Activated T-helper 2 cell treated with anti-CD3 and anti-CD28 coated beads, Interferon-gamma antibody, Interleukin-2, Interleukin-4, amounts not matched to agents 10 μg/mL and 5 μg/mL and 100 μg/mL, durations not matched to agents 14 hours and 24 hours and 36 hours (primary cell): ENCODE results near the gene MYH9. TPM values are rescaled to one million over a fixed set of nuclear protein-coding genes. Genes with fewer than 3 reads are reported as not detected.

Experiments used
- DNase-seq: peaks from one replicate; pipeline ENCODE4 v3.0.0; 2021; ENCODE audit warnings: low spot score
- H3K27ac Mint-ChIP-seq: one replicate; pipeline ENCODE4 v1.8.0; 2021; ENCODE audit warnings: mixed read lengths
- H3K27me3 Mint-ChIP-seq: one replicate; pipeline ENCODE4 v1.8.0; 2021; ENCODE audit warnings: low read depth, mixed read lengths
- H3K36me3 Mint-ChIP-seq: one replicate; pipeline ENCODE4 v1.8.0; 2021; ENCODE audit warnings: low read depth, mixed read lengths
- H3K4me1 Mint-ChIP-seq: one replicate; pipeline ENCODE4 v1.8.0; 2021; ENCODE audit warnings: low read depth, mixed read lengths
- H3K4me3 Mint-ChIP-seq: one replicate; pipeline ENCODE4 v1.8.0; 2021; ENCODE audit warnings: low read depth, mild to moderate bottlenecking, moderate library complexity, mixed read lengths
- H3K9me3 Mint-ChIP-seq: one replicate; pipeline ENCODE4 v1.8.0; 2021; ENCODE audit warnings: mixed read lengths
- intact Hi-C: fragments of 100-400 bp; cut with micrococcal nuclease; formaldehyde crosslinking; loops from one replicate; pipeline ENCODE4 v1.15.1; 2023
- total RNA-seq: library from RNA; stranded (reverse); gene quantifications from 2 replicates; pipeline ENCODE4 v1.2.3, GENCODE V29; 2022

MYH9 gene
- total RNA-seq, 1 donor from 2014 or later, result 619 TPM

- H3K4me1 Mint-ChIP-seq, result peaks cover 88% of the 10 kb centered on the region
- H3K27ac Mint-ChIP-seq, result peak overlapping the region; percentile 99
- no peaks in the 10 kb centered on the region for H3K9me3 Mint-ChIP-seq
- peak; percentile 80 for DNase-seq
- H3K4me3 Mint-ChIP-seq, result peak overlapping the region; percentile 90
- H3K36me3 Mint-ChIP-seq, result peaks cover 98% of the 10 kb centered on the region
- H3K27me3 Mint-ChIP-seq, result no peaks in the 10 kb centered on the region
- intact Hi-C loops, result loop anchor here (1.0 to 5.0 kb wide), 3 partner anchors 8 to 121 kb away; no protein-coding TSS in a partner anchor
Measured at GRCh38 chr22:36331306-36331911, 56.4 kb downstream of the MYH9 start.

DNA sequence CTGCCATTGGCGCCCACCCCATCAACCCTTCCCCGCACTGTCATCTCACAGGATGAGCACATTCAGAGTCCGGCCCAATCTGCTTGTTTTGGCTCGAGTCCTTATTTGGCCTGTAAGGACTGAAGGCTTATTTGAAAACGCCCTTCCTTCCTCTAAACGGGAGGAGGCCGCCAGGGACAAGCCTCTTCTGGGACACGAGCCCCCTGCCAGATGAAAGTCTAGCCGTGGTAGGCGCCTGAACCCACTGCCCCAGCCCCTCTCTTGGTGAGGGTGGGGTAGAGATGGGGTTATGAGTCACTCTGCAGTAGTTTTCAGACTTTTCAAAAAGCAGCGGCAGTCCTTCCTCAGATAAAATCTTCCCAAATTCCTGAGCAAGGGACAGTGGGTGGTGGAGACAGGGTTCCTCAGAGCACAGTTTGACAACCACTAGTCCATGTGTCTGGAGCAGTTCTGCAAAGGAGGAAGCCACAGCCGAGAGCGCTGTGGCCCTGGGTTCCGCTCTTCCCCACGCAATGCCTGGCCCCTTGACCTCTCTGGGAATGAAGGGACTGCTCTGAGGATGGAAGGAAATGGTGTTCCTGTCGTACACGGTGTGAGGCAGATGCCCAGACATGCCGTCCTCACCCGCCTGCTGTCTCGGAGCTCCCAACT, 57.0 kb downstream of the MYH9 start:
- Mint-ChIP-seq H3K4me3 (peak overlapping the region; percentile 90), H3K9me3 (no peaks in the 10 kb centered on the region), H3K36me3 (peaks cover 98% of the 10 kb centered on the region), H3K4me1 (peaks cover 83% of the 10 kb centered on the region), H3K27ac (peak overlapping the region; percentile 99), H3K27me3 (no peaks in the 10 kb centered on the region)
- intact Hi-C loops, result loop anchor here (1.0 to 5.0 kb wide), 3 partner anchors 9 to 122 kb away; no protein-coding TSS in a partner anchor
- no peak for DNase-seq

DNA sequence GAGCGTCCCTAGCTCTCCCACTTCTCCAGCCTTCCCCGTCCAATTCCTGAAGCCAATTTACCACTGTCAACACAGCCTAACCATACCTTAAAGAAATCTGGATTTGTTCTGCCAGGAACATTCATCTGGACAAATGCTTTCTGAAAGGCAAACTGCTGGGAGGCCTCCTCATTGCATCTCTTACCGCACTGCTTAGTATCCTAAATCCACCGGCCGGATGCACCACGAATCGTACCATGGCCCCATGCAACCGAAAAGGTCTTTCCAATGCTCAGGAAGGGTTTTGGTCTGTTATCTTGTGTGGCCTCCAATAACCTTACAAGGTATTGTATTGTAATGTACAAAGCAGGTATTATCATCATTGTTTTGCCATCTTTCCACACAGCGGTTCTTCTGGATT, 57.6 kb downstream of the MYH9 start:
- Mint-ChIP-seq H3K9me3 (no peaks in the 10 kb centered on the region), H3K36me3 (peaks cover 98% of the 10 kb centered on the region), H3K27me3 (no peaks in the 10 kb centered on the region), H3K27ac (peak overlapping the region; percentile 99), H3K4me1 (peaks cover 79% of the 10 kb centered on the region), H3K4me3 (peak overlapping the region; percentile 90)
- DNase-seq, result no peak
- intact Hi-C loops, result loop anchor here (5.0 kb wide), 1 partner anchor 122 kb away; no protein-coding TSS in a partner anchor

GRCh38 chr22:36329254-36330078, 58.3 kb downstream of the MYH9 start:
- peak overlapping the region; percentile 99 for H3K27ac Mint-ChIP-seq
- peak; percentile 64 for DNase-seq
- H3K4me1 Mint-ChIP-seq, result peaks cover 72% of the 10 kb centered on the region
- no peaks in the 10 kb centered on the region for H3K9me3 Mint-ChIP-seq
- intact Hi-C loops, result loop anchor here (5.0 kb wide), 1 partner anchor 123 kb away; no protein-coding TSS in a partner anchor
- H3K36me3 Mint-ChIP-seq, result peaks cover 98% of the 10 kb centered on the region
- peak overlapping the region; percentile 90 for H3K4me3 Mint-ChIP-seq
- no peaks in the 10 kb centered on the region for H3K27me3 Mint-ChIP-seq

- Mint-ChIP-seq H3K36me3 (peaks cover 95% of the 10 kb centered on the region), H3K4me3 (peak overlapping the region; percentile 90), H3K4me1 (peaks cover 65% of the 10 kb centered on the region), H3K27ac (peak overlapping the region; percentile 99), H3K27me3 (no peaks in the 10 kb centered on the region), H3K9me3 (no peaks in the 10 kb centered on the region)
- intact Hi-C loops, result no loop called here
- no peak for DNase-seq
Measured at GRCh38 chr22:36328635-36329253, 59.0 kb downstream of the MYH9 start.

GRCh38 chr22:36327922-36328551, 59.7 kb downstream of the MYH9 start:
- H3K27me3 Mint-ChIP-seq, result no peaks in the 10 kb centered on the region
- no peaks in the 10 kb centered on the region for H3K9me3 Mint-ChIP-seq
- intact Hi-C loops, result no loop called here
- H3K4me1 Mint-ChIP-seq, result peaks cover 58% of the 10 kb centered on the region
- peak overlapping the region; percentile 90 for H3K4me3 Mint-ChIP-seq
- H3K36me3 Mint-ChIP-seq, result peaks cover 92% of the 10 kb centered on the region
- DNase-seq, result no peak
- peak overlapping the region; percentile 99 for H3K27ac Mint-ChIP-seq

DNA sequence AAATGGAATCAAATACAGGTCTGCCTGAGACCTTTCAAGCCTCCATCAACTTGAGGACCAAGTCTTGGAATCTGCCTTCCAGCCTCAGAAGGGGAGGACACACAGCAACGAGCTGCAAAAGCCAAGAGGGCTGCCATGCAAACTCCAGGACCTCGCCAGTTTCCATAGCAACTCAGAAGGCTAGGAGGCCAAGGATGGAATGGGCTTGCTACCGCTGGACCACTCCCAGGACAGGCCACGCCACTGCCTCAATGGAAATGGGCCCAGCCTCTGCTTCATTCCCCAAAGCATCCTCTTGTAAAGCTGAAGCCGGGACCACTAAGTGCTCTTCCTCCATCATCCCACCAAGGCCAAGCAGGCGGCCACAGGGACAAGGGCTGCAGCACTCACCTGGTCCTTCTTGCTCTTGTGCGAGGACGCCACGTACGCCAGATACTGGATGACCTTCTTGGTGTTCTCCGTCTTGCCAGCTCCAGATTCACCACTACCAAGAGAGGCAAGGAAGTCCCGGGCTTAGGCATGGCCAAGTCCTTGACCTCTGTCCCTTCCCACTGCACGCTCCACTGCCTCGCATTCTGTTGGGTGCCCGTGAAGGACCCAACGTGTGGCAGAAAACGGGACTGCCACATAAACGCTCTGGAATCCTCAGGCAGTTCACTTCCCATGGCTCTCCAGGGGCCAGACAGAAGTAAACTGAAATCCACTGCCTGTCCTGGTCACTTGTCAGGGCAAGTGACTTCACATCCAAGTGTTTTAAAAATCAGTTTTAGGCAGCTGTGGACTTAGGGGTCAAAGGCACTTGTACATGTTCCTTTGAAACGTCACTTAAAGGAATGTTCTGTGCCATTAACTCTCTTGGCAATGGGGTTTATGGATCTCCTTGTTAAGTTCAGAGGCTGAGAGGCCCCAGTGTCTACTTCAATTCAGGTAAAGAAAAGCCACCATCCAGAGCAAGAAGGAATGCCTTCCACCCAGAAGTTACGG, 61.3 kb downstream of the MYH9 start:
- Mint-ChIP-seq H3K9me3 (no peaks in the 10 kb centered on the region), H3K27ac (peak overlapping the region; percentile 99), H3K4me3 (no peak overlapping the region), H3K36me3 (peaks cover 90% of the 10 kb centered on the region), H3K4me1 (peaks cover 43% of the 10 kb centered on the region), H3K27me3 (no peaks in the 10 kb centered on the region)
- no peak for DNase-seq
- intact Hi-C loops, result no loop called here

DNA sequence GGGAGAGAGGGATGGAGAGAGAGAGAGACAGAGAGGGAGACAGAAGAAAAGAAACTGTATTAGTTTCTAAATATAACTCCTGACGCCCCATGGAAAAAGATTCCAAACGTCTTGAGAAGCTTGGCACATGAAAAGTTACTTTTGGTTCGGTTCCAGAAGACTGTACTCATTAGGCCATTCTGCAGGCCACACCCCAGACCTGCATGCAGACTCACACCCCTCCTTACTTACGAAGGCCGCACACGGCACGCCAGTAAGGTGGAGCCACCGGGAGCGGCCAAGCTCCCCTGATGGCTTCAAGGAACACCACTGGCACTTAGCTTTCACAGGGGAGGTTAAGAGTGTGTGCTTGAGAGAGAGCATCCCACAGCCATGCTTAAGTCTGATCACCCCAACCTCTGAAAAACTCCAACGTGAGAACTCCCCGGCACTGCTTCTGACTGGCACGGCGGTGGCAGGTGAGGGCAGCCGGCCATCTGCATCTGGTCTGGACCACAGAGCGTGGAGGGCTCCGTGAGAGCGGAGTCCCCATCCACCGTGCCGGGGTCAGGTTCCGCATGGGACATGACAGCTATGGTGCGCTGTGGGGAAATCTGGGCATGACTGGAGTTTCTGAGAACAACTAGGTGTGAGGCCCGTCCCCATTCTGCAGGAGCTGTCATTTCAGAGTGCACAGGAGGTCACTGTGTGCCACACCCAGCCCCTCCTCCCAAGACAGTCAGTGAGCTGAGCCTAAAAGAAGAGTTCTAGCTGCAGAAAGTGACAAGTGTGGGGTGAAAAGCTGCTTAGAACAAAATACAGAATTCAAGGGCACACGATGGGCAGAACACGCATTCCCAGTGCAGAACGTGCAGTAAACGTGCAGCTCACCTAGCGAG, 62.4 kb downstream of the MYH9 start:
- DNase-seq, result no peak
- Mint-ChIP-seq H3K4me1 (peaks cover 32% of the 10 kb centered on the region), H3K27me3 (no peaks in the 10 kb centered on the region), H3K27ac (peak overlapping the region; percentile 65), H3K4me3 (no peak overlapping the region), H3K9me3 (no peaks in the 10 kb centered on the region), H3K36me3 (peaks cover 88% of the 10 kb centered on the region)
- intact Hi-C loops, result no loop called here

- Mint-ChIP-seq H3K27me3 (no peaks in the 10 kb centered on the region), H3K27ac (peak overlapping the region; percentile 40), H3K4me1 (peaks cover 24% of the 10 kb centered on the region), H3K9me3 (no peaks in the 10 kb centered on the region), H3K4me3 (no peak overlapping the region), H3K36me3 (peaks cover 88% of the 10 kb centered on the region)
- intact Hi-C loops, result no loop called here
- no peak for DNase-seq
Measured at GRCh38 chr22:36324414-36324813, 63.4 kb downstream of the MYH9 start.

- DNase-seq, result no peak
- no peaks in the 10 kb centered on the region for H3K27me3 Mint-ChIP-seq
- H3K4me1 Mint-ChIP-seq, result peaks cover 19% of the 10 kb centered on the region
- H3K36me3 Mint-ChIP-seq, result peaks cover 88% of the 10 kb centered on the region
- no peaks in the 10 kb centered on the region for H3K9me3 Mint-ChIP-seq
- no peak overlapping the region for H3K4me3 Mint-ChIP-seq
- intact Hi-C loops, result no loop called here
- no peak overlapping the region for H3K27ac Mint-ChIP-seq
Measured at GRCh38 chr22:36323855-36324331, 63.9 kb downstream of the MYH9 start.
